ENCODE data around the gene ANKRD55.

Gene ANKRD55

GRCh38 chr5:56101180-56101579, 131.9 kb downstream of the ANKRD55 start (continued):
- no peak for TF ChIP-seq ZNF302 (tag by site-specific recombination; IDR thresholded peaks at IDR 0.05; ENCODE audit: low read depth)

- no peak overlapping the region for H3K27ac ChIP-seq (ENCODE audit: extremely low read depth, low read depth, low read length)
- TF ChIP-seq PRDM10 (tag by site-specific recombination; IDR thresholded peaks at IDR 0.05) (peak; percentile 27; the same call in 1 of the 2 replicates), ZNF530 (tag by site-specific recombination; IDR thresholded peaks at IDR 0.05; ENCODE audit: low read depth) (no peak)
- no peak overlapping the region for H3K4me3 ChIP-seq (ENCODE audit: low read depth, low read length)
- CTCF ChIA-PET: interaction anchor here (0.6 kb wide), 1 partner anchor 108 kb away, joined by 3 read pairs; no protein-coding TSS in a partner anchor
- no peaks in the 10 kb centered on the region for H3K36me3 ChIP-seq (ENCODE audit: control insufficient read depth in 2 of 2, insufficient read depth in 1 of 2, low read length in 2 of 2)
- H3K9me3 ChIP-seq (ENCODE audit: control insufficient read depth, insufficient read depth, low read depth, low read length): no peaks in the 10 kb centered on the region
- POLR2A ChIA-PET: no interaction called here
- H3K4me1 ChIP-seq (ENCODE audit: control insufficient read depth, insufficient read depth, low read length): no peaks in the 10 kb centered on the region
Measured at GRCh38 chr5:56100439-56101176, 132.5 kb downstream of the ANKRD55 start.

- Histone ChIP-seq H3K4me3 (ENCODE audit: low read depth, low read length) (no peak overlapping the region), H3K27ac (ENCODE audit: extremely low read depth, low read depth, low read length) (no peak overlapping the region), H3K4me1 (ENCODE audit: control insufficient read depth, insufficient read depth, low read length) (no peaks in the 10 kb centered on the region), H3K9me3 (ENCODE audit: control insufficient read depth, insufficient read depth, low read depth, low read length) (no peaks in the 10 kb centered on the region), H3K36me3 (ENCODE audit: control insufficient read depth in 2 of 2, insufficient read depth in 1 of 2, low read length in 2 of 2) (no peaks in the 10 kb centered on the region)
- ChIA-PET CTCF (no interaction called here), POLR2A (no interaction called here)
- TF ChIP-seq ZFHX2 (tag by site-specific recombination; conservative IDR thresholded peaks at IDR 0.05): no peak
- no peak for TF ChIP-seq ZNF701 (tag by site-specific recombination; IDR thresholded peaks at IDR 0.05)
- no peak for TF ChIP-seq YY2 (tag by site-specific recombination; IDR thresholded peaks at IDR 0.05)
- TF ChIP-seq ZIC2 (tag by site-specific recombination; IDR thresholded peaks at IDR 0.05): no peak
Measured at GRCh38 chr5:56099346-56099745, 133.8 kb downstream of the ANKRD55 start.

- no peak overlapping the region for H3K27ac ChIP-seq (ENCODE audit: extremely low read depth, low read depth, low read length)
- no peak overlapping the region for H3K4me3 ChIP-seq (ENCODE audit: low read depth, low read length)
- TF ChIP-seq ZNF214 (tag by site-specific recombination; IDR thresholded peaks at IDR 0.05; ENCODE audit: borderline replicate concordance) (no peak), ZFHX2 (tag by site-specific recombination; conservative IDR thresholded peaks at IDR 0.05) (no peak), GLIS1 (tag by site-specific recombination; IDR thresholded peaks at IDR 0.05) (no peak), ZNF785 (tag by site-specific recombination; IDR thresholded peaks at IDR 0.05) (no peak), KLF1 (tag by site-specific recombination; IDR thresholded peaks at IDR 0.05) (no peak), ZNF704 (tag by site-specific recombination; IDR thresholded peaks at IDR 0.05) (no peak), ZNF501 (tag by site-specific recombination; IDR thresholded peaks at IDR 0.05) (no peak), SALL2 (tag by site-specific recombination; IDR thresholded peaks at IDR 0.05; ENCODE audit: borderline replicate concordance) (no peak)
- no peaks in the 10 kb centered on the region for H3K9me3 ChIP-seq (ENCODE audit: control insufficient read depth, insufficient read depth, low read depth, low read length)
- POLR2A ChIA-PET: interaction anchor here (0.7 kb wide), 1 partner anchor 196 kb away, joined by 3 read pairs; no protein-coding TSS in a partner anchor
- H3K36me3 ChIP-seq (ENCODE audit: control insufficient read depth in 2 of 2, insufficient read depth in 1 of 2, low read length in 2 of 2): no peaks in the 10 kb centered on the region
- CTCF ChIA-PET: no interaction called here
- H3K4me1 ChIP-seq (ENCODE audit: control insufficient read depth, insufficient read depth, low read length): 0 out of 2 replicates have a peak, but pooled peaks cover under 1% of the 10 kb centered on the region
Measured at GRCh38 chr5:56097055-56097454, 136.1 kb downstream of the ANKRD55 start.

Measured in HEK293 (cell line).